ENCODE measurements around the gene NSL1.

GRCh38 chr1:212782422-212783154 lies 9.0 kb downstream of the NSL1 start:
- TF ChIP-seq SMARCA5 (IDR thresholded peaks at IDR 0.05) (no peak), ARID4B (CRISPR knock-in tag; IDR thresholded peaks at IDR 0.05) (no peak), EZH2 (IDR thresholded peaks at IDR 0.05; ENCODE audit: borderline replicate concordance, low read depth, low read length) (no peak), HNRNPK (IDR thresholded peaks at IDR 0.05; ENCODE audit: low read depth, low read length, poor library complexity, severe bottlenecking) (no peak), BHLHE40 (IDR thresholded peaks at IDR 0.05; ENCODE audit: low read length) (no peak), POLR2AphosphoS5 (IDR thresholded peaks at IDR 0.05; ENCODE audit: control insufficient read depth, insufficient read depth, low read depth, low read length) (no peak), USF1 (CRISPR knock-in tag; IDR thresholded peaks at IDR 0.05) (no peak)

Measured in K562 (cell line).